Natural killer cell (primary cell): ENCODE measurements around the gene MAP1LC3C. TPM values are rescaled to one million over a fixed set of nuclear protein-coding genes. Genes with fewer than 3 reads are reported as not detected.

ENCODE experiments used
- ATAC-seq, 3 donors: fragments of 150-1000 bp in 2 of 3; fragments of 200-7000 bp in 1 of 3; cut with Tn5 transposase; 1 replicate in 1 of 3; 2 replicates in 2 of 3; pipeline ENCODE4 v1.10.0; 2021; ENCODE audit warnings: mild to moderate bottlenecking in 2 of 3, moderate library complexity in 2 of 3
- DNase-seq, 2 donors: peaks; one replicate each; pipeline versions ENCODE4 v3.0.0 to v3.0.0-alpha.2; 2013 to 2021; ENCODE audit warnings: mixed read lengths in 1 of 2
- H3K27ac ChIP-seq: one replicate; pipeline ENCODE4 v1.5.1; 2013; ENCODE audit warnings: mild to moderate bottlenecking, low read length
- H3K27me3 ChIP-seq: one replicate; pipeline ENCODE4 v1.6.1; 2013; ENCODE audit warnings: low read length; ENCODE audit not compliant: control insufficient read depth, insufficient read depth
- H3K36me3 ChIP-seq: one replicate; pipeline ENCODE4 v1.6.1; 2013; ENCODE audit warnings: low read length; ENCODE audit not compliant: control insufficient read depth, insufficient read depth
- H3K4me1 ChIP-seq: one replicate; pipeline ENCODE4 v1.6.1; 2013; ENCODE audit warnings: low read length; ENCODE audit not compliant: control insufficient read depth, insufficient read depth
- H3K4me3 ChIP-seq: one replicate; pipeline ENCODE4 v1.5.1; 2013; ENCODE audit warnings: low read length
- H3K9me3 ChIP-seq: one replicate; pipeline ENCODE4 v1.6.1; 2013; ENCODE audit warnings: low read length; ENCODE audit not compliant: control insufficient read depth, insufficient read depth
- H3K27ac Mint-ChIP-seq, 2 donors: one replicate each; pipeline ENCODE4 v1.8.0; 2022; ENCODE audit warnings: mild to moderate bottlenecking in 2 of 2, mixed read lengths in 2 of 2, moderate library complexity in 1 of 2
- H3K27me3 Mint-ChIP-seq, 2 donors: one replicate each; pipeline ENCODE4 v1.8.0; 2022; ENCODE audit warnings: low read depth in 2 of 2, mixed read lengths in 2 of 2
- H3K36me3 Mint-ChIP-seq: one replicate; pipeline ENCODE4 v1.8.0; 2022; ENCODE audit warnings: mixed read lengths
- H3K4me1 Mint-ChIP-seq, 2 donors: one replicate each; pipeline ENCODE4 v1.8.0; 2022; ENCODE audit warnings: mixed read lengths in 2 of 2
- H3K4me3 Mint-ChIP-seq: one replicate; pipeline ENCODE4 v1.8.0; 2022; ENCODE audit warnings: mild to moderate bottlenecking, moderate library complexity, mixed read lengths
- H3K9me3 Mint-ChIP-seq, 2 donors: one replicate each; pipeline ENCODE4 v1.8.0; 2022; ENCODE audit warnings: mixed read lengths in 2 of 2
- WGBS: methylation state at CpG from one replicate; pipeline ENCODE4 v1.1.7; 2013; ENCODE audit warnings: missing lambda C conversion rate; ENCODE audit not compliant: insufficient coverage; 5-methylcytosine and 5-hydroxymethylcytosine counted together
- intact Hi-C: fragments of 100-400 bp; cut with micrococcal nuclease; formaldehyde crosslinking; loops from one replicate; pipeline ENCODE4 v1.14.2; 2022
- total RNA-seq, 4 donors: library from RNA; stranded (reverse); fragments of 120-200 nt in 1 of 4; gene quantifications; one replicate each; pipeline versions ENCODE4 v1.2.3 to v1.2.4, GENCODE V29; 2013 to 2022
- TF ChIP-seq, protein P1 (sequence below): fragments of 200-600 bp; IDR thresholded peaks from one replicate; pipeline ENCODE4 v1.8.0; 2022; ENCODE audit warnings: antibody characterized with exemption

MAP1LC3C gene
- not detected for total RNA-seq
- total RNA-seq (2013), result not detected

DNA sequence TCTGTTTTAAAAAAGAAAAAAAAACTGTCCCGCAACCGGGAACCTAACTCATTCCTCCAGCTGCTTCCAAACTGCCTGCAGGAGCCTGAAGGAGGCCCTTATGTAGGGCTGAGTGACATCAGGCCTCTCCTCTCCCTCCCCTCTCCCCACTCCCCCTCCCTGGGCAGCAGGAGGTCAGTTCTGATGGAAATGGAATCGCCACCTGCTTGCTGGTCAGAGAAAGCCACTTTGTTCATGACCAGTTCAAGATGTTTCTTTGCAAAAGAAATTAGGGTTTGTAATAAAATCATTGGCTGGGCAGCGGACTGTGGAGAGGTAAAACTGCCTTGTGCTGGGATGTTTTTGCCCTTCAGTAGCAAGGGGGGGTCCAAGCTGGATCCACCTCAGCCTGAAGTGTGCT lies at the start of gene MAP1LC3C:
TSS of gene MAP1LC3C (minus strand) at position 73 of the 400 bp plus-strand sequence. CDS start 90 bp downstream, outside the sequence.
- peaks cover 6% of the 10 kb centered on the region in 2 donors for H3K4me1 Mint-ChIP-seq
- 52% methylated on average over 4 of the region's 4 CpGs for WGBS
- no peaks in the 10 kb centered on the region for H3K27me3 Mint-ChIP-seq
- no peaks in the 10 kb centered on the region for H3K36me3 Mint-ChIP-seq
- H3K4me1 ChIP-seq, result peaks cover 4% of the 10 kb centered on the region
- peak within 1 kb of the TSS; percentile 66 for H3K4me3 Mint-ChIP-seq
- intact Hi-C loops, result no loop called here
- no peak within 1 kb of the TSS for H3K4me3 ChIP-seq
- no peak for ATAC-seq
- H3K27me3 ChIP-seq, result no peaks in the 10 kb centered on the region
- H3K36me3 ChIP-seq, result no peaks in the 10 kb centered on the region
- H3K27ac Mint-ChIP-seq, result no peak within 1 kb of the TSS
- no peak within 1 kb of the TSS for H3K27ac ChIP-seq
- no peak for DNase-seq
- H3K9me3 ChIP-seq, result no peaks in the 10 kb centered on the region
- H3K9me3 Mint-ChIP-seq, result no peaks in the 10 kb centered on the region
- TF ChIP-seq, protein P1, sequence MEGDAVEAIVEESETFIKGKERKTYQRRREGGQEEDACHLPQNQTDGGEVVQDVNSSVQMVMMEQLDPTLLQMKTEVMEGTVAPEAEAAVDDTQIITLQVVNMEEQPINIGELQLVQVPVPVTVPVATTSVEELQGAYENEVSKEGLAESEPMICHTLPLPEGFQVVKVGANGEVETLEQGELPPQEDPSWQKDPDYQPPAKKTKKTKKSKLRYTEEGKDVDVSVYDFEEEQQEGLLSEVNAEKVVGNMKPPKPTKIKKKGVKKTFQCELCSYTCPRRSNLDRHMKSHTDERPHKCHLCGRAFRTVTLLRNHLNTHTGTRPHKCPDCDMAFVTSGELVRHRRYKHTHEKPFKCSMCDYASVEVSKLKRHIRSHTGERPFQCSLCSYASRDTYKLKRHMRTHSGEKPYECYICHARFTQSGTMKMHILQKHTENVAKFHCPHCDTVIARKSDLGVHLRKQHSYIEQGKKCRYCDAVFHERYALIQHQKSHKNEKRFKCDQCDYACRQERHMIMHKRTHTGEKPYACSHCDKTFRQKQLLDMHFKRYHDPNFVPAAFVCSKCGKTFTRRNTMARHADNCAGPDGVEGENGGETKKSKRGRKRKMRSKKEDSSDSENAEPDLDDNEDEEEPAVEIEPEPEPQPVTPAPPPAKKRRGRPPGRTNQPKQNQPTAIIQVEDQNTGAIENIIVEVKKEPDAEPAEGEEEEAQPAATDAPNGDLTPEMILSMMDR, result no peak

DNA sequence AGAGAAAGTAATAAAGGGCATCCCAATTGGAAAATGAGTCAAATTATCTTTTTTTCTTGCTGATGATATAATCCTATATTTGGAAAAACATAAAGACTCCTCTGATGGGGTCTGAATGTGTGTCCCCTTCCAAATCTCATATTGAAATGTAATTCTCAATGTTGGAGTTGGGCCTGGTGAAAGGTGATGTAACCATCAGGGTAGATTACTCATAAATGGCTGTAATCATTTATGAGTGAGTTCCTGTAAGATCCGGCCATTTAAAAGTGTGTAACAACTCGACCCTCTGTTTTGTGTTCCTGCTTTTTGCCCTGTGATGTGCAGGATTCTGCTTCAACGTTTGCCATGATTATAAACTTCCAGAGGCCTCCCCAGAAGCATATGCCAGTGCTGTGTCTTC lies 44.3 kb upstream of the MAP1LC3C start:
- Mint-ChIP-seq H3K4me1 (no peaks in the 10 kb centered on the region), H3K27me3 (peaks cover 0 to 8% of the 10 kb centered on the region in 2 donors), H3K36me3 (no peaks in the 10 kb centered on the region), H3K4me3 (no peak overlapping the region), H3K9me3 (no peaks in the 10 kb centered on the region), H3K27ac (no peak overlapping the region)
- TF ChIP-seq, protein P1, result no peak
- DNase-seq, result no peak
- intact Hi-C loops, result no loop called here
- Histone ChIP-seq H3K27ac (no peak overlapping the region), H3K9me3 (no peaks in the 10 kb centered on the region), H3K4me3 (no peak overlapping the region), H3K4me1 (no peaks in the 10 kb centered on the region), H3K36me3 (no peaks in the 10 kb centered on the region), H3K27me3 (no peaks in the 10 kb centered on the region)
- WGBS, result 53% methylated on average over 3 of the region's 3 CpGs
- no peak for ATAC-seq

DNA sequence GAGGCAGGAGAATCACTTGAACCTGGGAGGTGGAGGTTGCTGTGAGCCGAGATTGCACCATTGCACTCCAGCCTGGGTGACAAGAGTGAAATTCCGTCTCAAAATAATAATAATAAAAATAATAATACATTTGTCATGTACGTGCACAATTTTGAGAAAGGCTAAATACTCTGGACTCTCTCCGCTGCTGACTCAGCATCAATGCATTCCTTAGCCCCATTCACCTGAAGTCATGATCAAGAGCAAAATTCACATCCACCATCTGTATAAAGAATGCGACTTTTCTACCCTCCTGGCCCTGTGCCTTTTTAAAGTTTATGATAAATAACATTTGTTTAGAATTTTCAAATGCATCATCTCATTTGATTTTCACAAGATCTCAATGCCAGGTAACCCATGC lies 35.5 kb upstream of the MAP1LC3C start:
- H3K4me1 Mint-ChIP-seq, result no peaks in the 10 kb centered on the region
- no peaks in the 10 kb centered on the region for H3K9me3 Mint-ChIP-seq
- peaks cover 0 to 5% of the 10 kb centered on the region in 2 donors for H3K27me3 Mint-ChIP-seq
- H3K36me3 ChIP-seq, result no peaks in the 10 kb centered on the region
- ATAC-seq (no peak), DNase-seq (no peak)
- H3K27me3 ChIP-seq, result no peaks in the 10 kb centered on the region
- H3K4me1 ChIP-seq, result no peaks in the 10 kb centered on the region
- H3K27ac ChIP-seq, result no peak overlapping the region
- H3K4me3 Mint-ChIP-seq, result no peak overlapping the region
- WGBS, result 90% methylated on average over 2 of the region's 5 CpGs
- H3K36me3 Mint-ChIP-seq, result no peaks in the 10 kb centered on the region
- TF ChIP-seq, protein P1, result no peak
- no peak overlapping the region for H3K27ac Mint-ChIP-seq
- intact Hi-C loops, result no loop called here
- H3K9me3 ChIP-seq, result no peaks in the 10 kb centered on the region
- no peak overlapping the region for H3K4me3 ChIP-seq

DNA sequence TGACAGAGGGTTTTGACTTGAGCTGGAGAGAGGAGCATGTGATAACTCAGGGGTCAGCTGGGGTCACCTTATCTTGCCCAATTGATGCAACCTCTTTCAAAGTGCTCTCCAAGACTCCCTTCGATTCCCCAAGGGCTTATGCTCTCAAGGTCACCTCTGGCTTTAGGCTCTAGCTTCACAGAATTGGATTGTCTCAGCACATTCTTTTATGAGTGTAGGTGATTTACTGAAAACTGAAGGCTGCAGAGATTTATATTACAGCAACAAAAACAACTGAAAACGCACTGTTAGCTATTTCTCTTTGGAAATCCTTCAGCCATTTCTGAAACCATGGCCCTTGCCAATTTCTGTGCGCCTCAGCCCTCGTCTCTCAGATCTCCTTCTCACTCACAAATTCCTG lies 34.5 kb upstream of the MAP1LC3C start:
- H3K9me3 ChIP-seq, result no peaks in the 10 kb centered on the region
- no peak overlapping the region for H3K27ac ChIP-seq
- no peaks in the 10 kb centered on the region for H3K36me3 ChIP-seq
- TF ChIP-seq, protein P1, result no peak
- Mint-ChIP-seq H3K9me3 (no peaks in the 10 kb centered on the region), H3K36me3 (no peaks in the 10 kb centered on the region), H3K4me1 (no peaks in the 10 kb centered on the region), H3K4me3 (no peak overlapping the region), H3K27ac (no peak overlapping the region), H3K27me3 (peaks cover 0 to 5% of the 10 kb centered on the region in 2 donors)
- ATAC-seq (no peak), DNase-seq (no peak)
- H3K27me3 ChIP-seq, result no peaks in the 10 kb centered on the region
- intact Hi-C loops, result no loop called here
- no peaks in the 10 kb centered on the region for H3K4me1 ChIP-seq
- H3K4me3 ChIP-seq, result no peak overlapping the region
- 79% methylated on average over 4 of the region's 4 CpGs for WGBS
